Activated T-helper 1 cell treated with anti-CD3 and anti-CD28 coated beads, Interleukin-12 subunit alpha, Interleukin-12 subunit beta, Interleukin-2, Interleukin-4 antibody, amounts not matched to agents 30 ng/mL and 10 ng/mL and 1 ng/mL, durations not matched to agents 14 hours and 24 hours and 36 hours (primary cell): Measurements from ENCODE around the gene PPFIBP2. TPM values are rescaled to one million over a fixed set of nuclear protein-coding genes. Genes with fewer than 3 reads are reported as not detected.

ENCODE experiments used
- DNase-seq: peaks from one replicate; pipeline ENCODE4 v3.0.0; 2021; ENCODE audit warnings: low spot score
- H3K27ac Mint-ChIP-seq: one replicate; pipeline ENCODE4 v1.8.0; 2021; ENCODE audit warnings: mild to moderate bottlenecking, mixed read lengths
- H3K27me3 Mint-ChIP-seq: one replicate; pipeline ENCODE4 v1.8.0; 2022; ENCODE audit warnings: mild to moderate bottlenecking, moderate library complexity, mixed read lengths; ENCODE audit not compliant: insufficient read depth
- H3K36me3 Mint-ChIP-seq: one replicate; pipeline ENCODE4 v1.8.0; 2021; ENCODE audit warnings: low read depth, mixed read lengths
- H3K4me1 Mint-ChIP-seq: one replicate; pipeline ENCODE4 v1.8.0; 2021; ENCODE audit warnings: low read depth, mixed read lengths
- H3K4me3 Mint-ChIP-seq: one replicate; pipeline ENCODE4 v1.8.0; 2021; ENCODE audit warnings: mild to moderate bottlenecking, moderate library complexity, mixed read lengths
- H3K9me3 Mint-ChIP-seq: one replicate; pipeline ENCODE4 v1.8.0; 2021; ENCODE audit warnings: mixed read lengths
- intact Hi-C: fragments of 100-400 bp; cut with micrococcal nuclease; formaldehyde crosslinking; loops from one replicate; pipeline ENCODE4 v1.15.1; 2024
- total RNA-seq: library from RNA; stranded (reverse); gene quantifications from 2 replicates; pipeline ENCODE4 v1.2.3, GENCODE V29; 2022

Gene PPFIBP2
- total RNA-seq, 1 donor from 2014 or later: 0.62 TPM

DNA sequence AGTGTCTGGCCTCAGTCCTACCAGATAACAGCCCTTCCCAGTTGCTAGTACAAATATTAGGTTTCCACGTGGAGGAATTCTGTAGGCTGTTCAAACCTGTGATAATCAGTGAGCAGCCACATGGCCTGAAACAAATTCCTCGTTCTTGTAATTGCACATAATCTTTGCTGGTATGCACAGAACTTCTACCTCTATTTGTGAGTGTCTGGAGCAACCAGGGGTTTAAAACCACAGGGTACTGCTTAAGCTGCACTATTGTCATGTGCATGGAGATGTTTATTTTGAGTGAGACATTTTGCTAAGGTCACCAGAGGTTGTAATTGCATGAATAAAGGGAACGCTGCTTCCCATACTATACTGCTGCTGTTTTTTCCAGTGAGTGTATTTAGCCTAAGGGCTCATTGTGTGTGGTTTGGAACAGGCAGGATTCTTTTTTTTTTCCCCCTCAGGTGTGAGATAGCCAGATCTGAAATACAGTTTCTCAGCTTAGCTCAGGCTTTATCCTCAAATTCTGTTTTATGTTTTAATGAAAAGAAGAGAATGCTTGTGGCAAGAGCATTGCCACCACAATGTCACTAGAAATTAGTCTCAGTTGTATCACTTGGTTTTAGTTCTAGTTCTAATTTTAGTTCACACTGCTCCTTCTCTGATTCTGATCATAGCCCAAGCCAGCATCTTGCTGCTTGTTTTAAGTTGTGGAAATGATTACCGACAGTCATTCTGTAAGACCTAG, 99.0 kb downstream of the PPFIBP2 start:
- H3K36me3 Mint-ChIP-seq: no peaks in the 10 kb centered on the region
- H3K4me3 Mint-ChIP-seq: no peak overlapping the region
- no peak for DNase-seq
- H3K27ac Mint-ChIP-seq: no peak overlapping the region
- H3K27me3 Mint-ChIP-seq: peaks cover 2% of the 10 kb centered on the region
- H3K4me1 Mint-ChIP-seq: no peaks in the 10 kb centered on the region
- intact Hi-C loops: no loop called here
- no peaks in the 10 kb centered on the region for H3K9me3 Mint-ChIP-seq

DNA sequence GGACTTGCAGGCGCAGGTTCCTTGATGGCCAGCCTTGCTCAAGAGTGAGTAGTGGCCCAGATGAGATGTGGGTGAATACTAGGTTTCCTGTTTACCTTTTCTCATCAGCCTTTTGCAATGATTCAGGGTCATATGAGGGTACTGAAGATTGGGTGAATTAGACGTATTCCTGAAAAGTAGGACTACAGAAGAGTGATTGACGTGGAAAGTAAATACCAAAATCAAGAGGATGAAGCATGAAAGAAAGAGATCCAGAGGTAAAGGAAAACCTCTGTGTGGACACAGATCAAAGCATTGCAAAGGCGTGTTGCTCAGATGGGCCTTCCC, 99.6 kb downstream of the PPFIBP2 start:
- Mint-ChIP-seq H3K4me1 (no peaks in the 10 kb centered on the region), H3K4me3 (no peak overlapping the region), H3K9me3 (no peaks in the 10 kb centered on the region), H3K27me3 (peaks cover 2% of the 10 kb centered on the region), H3K27ac (no peak overlapping the region), H3K36me3 (no peaks in the 10 kb centered on the region)
- intact Hi-C loops: no loop called here
- DNase-seq: no peak

- intact Hi-C loops: no loop called here
- Mint-ChIP-seq H3K27me3 (peaks cover 2% of the 10 kb centered on the region), H3K36me3 (no peaks in the 10 kb centered on the region), H3K9me3 (no peaks in the 10 kb centered on the region), H3K27ac (no peak overlapping the region), H3K4me1 (no peaks in the 10 kb centered on the region), H3K4me3 (no peak overlapping the region)
- DNase-seq: no peak
Observed at GRCh38 chr11:7614656-7615055, 100.9 kb downstream of the PPFIBP2 start.

DNA sequence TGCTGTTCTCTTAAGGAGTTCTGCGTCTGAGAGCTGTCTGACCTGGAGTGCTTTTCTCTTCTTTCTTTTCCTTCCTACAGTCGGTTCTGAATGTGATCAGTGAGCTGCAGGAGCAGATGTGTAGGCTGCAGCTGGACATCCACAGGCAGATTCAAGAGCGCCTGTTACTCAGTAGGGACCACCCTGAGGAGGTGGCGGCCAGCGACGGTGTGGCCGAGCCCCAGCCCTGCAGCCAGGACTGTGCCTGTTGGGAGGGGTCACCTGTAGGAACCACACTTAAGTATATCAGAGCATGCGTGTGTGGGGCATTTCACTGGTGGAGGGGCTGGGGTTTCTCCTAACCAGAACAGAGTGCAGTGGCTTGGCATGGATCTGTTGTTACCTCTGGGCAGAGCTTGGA, 103.2 kb downstream of the PPFIBP2 start:
- Mint-ChIP-seq H3K27me3 (peaks cover 2% of the 10 kb centered on the region), H3K36me3 (no peaks in the 10 kb centered on the region), H3K27ac (no peak overlapping the region), H3K9me3 (no peaks in the 10 kb centered on the region), H3K4me3 (no peak overlapping the region), H3K4me1 (no peaks in the 10 kb centered on the region)
- intact Hi-C loops: no loop called here
- DNase-seq: no peak

GRCh38 chr11:7619322-7619721, 105.5 kb downstream of the PPFIBP2 start:
- Mint-ChIP-seq H3K27me3 (no peaks in the 10 kb centered on the region), H3K4me3 (no peak overlapping the region), H3K4me1 (no peaks in the 10 kb centered on the region), H3K9me3 (no peaks in the 10 kb centered on the region), H3K36me3 (no peaks in the 10 kb centered on the region), H3K27ac (no peak overlapping the region)
- DNase-seq: no peak
- intact Hi-C loops: no loop called here

DNA sequence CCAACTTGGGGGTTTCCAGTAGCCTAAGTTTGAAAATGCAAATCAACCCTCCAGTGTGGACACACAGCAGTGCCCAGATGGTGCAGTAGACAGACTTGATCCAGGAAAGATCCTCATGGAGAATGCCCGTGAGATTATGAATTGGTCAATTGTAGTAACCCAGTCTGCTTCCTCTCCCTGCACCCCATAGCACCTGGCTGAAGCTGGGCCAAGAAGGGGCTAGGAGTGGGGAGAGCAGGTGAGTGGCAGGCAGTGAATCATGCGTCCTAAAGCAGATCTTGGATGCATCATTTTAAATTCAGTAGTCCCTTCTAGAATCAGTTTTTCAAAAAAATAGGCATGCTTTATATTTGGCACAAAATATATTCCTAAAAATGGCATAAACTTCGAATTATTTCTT, 107.3 kb downstream of the PPFIBP2 start:
- Mint-ChIP-seq H3K36me3 (no peaks in the 10 kb centered on the region), H3K27me3 (peaks cover 1% of the 10 kb centered on the region), H3K4me1 (no peaks in the 10 kb centered on the region), H3K27ac (no peak overlapping the region), H3K4me3 (no peak overlapping the region), H3K9me3 (no peaks in the 10 kb centered on the region)
- no peak for DNase-seq
- intact Hi-C loops: no loop called here

DNA sequence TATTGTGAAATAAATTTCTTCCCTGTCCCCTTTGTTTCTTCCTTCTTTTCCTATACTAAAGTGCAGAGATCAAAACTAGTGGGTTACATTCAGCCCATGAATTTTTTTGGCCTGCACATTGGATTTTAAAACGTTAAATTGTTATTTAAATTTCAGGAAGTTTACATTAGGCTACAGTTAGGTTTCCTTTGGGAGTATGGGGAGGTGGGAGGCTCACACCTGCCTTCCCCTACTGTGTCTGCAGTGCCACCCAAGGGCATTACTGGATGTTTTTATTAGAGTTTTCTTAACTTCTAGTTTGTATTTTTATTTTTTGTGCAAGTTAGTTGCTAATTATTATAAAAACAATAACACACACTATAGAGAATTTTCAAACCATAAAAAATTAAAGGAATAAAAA, 107.8 kb downstream of the PPFIBP2 start:
- Mint-ChIP-seq H3K36me3 (no peaks in the 10 kb centered on the region), H3K27ac (no peak overlapping the region), H3K4me1 (no peaks in the 10 kb centered on the region), H3K9me3 (no peaks in the 10 kb centered on the region), H3K27me3 (peaks cover 1% of the 10 kb centered on the region), H3K4me3 (no peak overlapping the region)
- intact Hi-C loops: no loop called here
- DNase-seq: no peak

DNA sequence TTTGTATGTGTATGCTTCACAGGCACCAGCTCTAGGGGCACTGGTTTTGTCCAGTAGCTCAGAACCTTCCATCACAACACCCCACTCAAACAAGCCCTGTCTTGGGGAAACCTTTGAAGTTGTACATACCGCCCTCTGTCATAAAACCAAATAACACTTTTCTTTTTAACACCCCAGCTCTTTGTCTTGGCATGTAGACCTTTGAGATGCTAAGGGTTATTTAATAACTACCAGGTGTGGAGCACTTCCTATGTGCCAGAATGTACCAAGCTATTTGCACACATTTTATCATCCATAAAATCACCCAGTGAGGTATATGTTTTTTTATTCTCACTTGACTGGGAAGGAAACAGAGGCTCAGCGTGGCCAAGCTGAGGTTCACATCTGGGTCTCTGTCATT, 108.9 kb downstream of the PPFIBP2 start:
- H3K9me3 Mint-ChIP-seq: no peaks in the 10 kb centered on the region
- no peak overlapping the region for H3K4me3 Mint-ChIP-seq
- H3K27me3 Mint-ChIP-seq: peaks cover 1% of the 10 kb centered on the region
- intact Hi-C loops: no loop called here
- H3K36me3 Mint-ChIP-seq: no peaks in the 10 kb centered on the region
- no peak overlapping the region for H3K27ac Mint-ChIP-seq
- DNase-seq: no peak
- H3K4me1 Mint-ChIP-seq: no peaks in the 10 kb centered on the region

DNA sequence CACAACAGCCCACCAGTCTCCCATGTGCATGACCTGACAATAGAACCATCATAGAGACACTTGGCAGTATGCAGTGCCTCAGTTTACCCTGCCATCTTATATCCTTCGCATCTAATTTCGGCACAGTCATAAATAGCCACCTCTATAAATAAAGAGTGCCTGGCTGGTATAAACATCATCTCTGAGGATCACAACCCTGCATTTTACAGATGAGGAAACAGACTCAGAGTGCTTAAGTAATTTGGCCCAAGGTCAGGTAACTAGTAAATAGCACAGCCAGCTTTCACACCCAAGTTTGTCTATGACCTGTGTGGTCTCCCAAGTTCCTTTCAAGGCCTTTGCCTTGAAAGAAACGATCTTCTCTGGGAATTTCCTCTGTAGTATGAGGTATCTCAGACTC, 114.9 kb downstream of the PPFIBP2 start:
- Mint-ChIP-seq H3K27ac (no peak overlapping the region), H3K4me1 (no peaks in the 10 kb centered on the region), H3K36me3 (no peaks in the 10 kb centered on the region), H3K4me3 (no peak overlapping the region), H3K27me3 (peaks cover 1% of the 10 kb centered on the region), H3K9me3 (no peaks in the 10 kb centered on the region)
- intact Hi-C loops: no loop called here
- no peak for DNase-seq

DNA sequence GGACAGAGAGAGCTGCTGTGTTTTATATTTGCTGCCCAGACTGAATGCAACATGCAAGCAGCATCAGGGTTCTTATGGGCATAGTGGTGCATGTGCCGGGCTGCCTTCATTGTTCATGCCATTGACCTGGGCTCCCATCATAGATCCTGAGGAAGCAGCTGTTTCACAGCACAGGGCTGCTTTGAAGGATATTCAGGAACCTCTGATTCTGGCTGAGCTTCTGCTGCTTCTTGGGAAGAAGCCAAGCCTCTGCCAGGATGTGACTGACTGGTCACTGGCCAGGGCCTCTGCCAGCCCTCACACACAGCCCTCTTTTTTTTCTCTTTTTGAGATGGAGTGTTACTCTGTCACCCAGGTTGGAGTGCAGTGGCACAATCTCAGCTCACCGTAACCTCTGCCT, 116.2 kb downstream of the PPFIBP2 start:
- Mint-ChIP-seq H3K4me1 (no peaks in the 10 kb centered on the region), H3K36me3 (no peaks in the 10 kb centered on the region), H3K27ac (no peak overlapping the region), H3K27me3 (peaks cover 1% of the 10 kb centered on the region), H3K9me3 (no peaks in the 10 kb centered on the region), H3K4me3 (no peak overlapping the region)
- intact Hi-C loops: no loop called here
- DNase-seq: no peak

- no peaks in the 10 kb centered on the region for H3K9me3 Mint-ChIP-seq
- H3K27ac Mint-ChIP-seq: no peak overlapping the region
- no peaks in the 10 kb centered on the region for H3K4me1 Mint-ChIP-seq
- DNase-seq: no peak
- intact Hi-C loops: no loop called here
- H3K27me3 Mint-ChIP-seq: no peaks in the 10 kb centered on the region
- H3K4me3 Mint-ChIP-seq: no peak overlapping the region
- no peaks in the 10 kb centered on the region for H3K36me3 Mint-ChIP-seq
Observed at GRCh38 chr11:7632211-7632610, 118.4 kb downstream of the PPFIBP2 start.

DNA sequence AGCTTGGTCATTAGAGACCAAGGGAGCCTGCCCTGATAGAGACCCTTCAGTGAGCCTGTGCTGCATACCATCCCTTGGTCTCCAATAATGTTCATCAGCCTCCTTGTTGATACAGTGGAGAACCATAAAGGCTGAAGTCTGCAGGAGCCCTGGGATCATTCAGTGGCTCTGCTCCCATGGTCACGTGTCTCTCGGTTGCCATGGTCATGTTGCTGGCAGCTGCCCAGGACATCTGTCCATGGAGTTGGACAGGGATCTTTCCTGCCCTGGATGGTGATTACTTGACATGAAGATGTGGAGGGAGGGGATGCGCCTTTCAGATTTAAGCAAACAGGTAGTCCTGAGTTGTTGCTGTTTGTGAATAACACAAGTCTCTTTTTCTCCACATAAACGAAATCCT, 121.3 kb downstream of the PPFIBP2 start:
- intact Hi-C loops: no loop called here
- no peak overlapping the region for H3K4me3 Mint-ChIP-seq
- H3K36me3 Mint-ChIP-seq: no peaks in the 10 kb centered on the region
- no peak for DNase-seq
- H3K4me1 Mint-ChIP-seq: no peaks in the 10 kb centered on the region
- no peaks in the 10 kb centered on the region for H3K27me3 Mint-ChIP-seq
- H3K9me3 Mint-ChIP-seq: no peaks in the 10 kb centered on the region
- H3K27ac Mint-ChIP-seq: no peak overlapping the region

DNA sequence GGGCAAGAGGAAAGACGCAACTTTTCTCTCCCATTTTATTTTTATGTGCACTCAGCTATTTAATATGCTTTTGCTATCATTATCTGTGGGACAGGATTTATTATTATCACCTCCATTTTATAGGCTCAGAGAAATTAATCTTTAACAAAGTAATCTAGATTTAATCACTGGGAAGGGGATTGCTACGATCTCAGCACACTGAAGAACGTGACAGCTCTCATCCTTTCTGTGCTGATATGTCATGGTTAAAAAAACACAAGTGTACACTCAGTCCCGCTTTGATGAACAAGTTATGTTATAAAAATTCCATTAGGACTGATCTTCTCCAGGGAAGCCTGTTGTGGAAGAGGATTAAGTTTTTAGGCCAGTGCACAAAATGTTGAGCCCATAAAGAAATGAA, 121.9 kb downstream of the PPFIBP2 start:
- intact Hi-C loops: no loop called here
- Mint-ChIP-seq H3K36me3 (no peaks in the 10 kb centered on the region), H3K27ac (no peak overlapping the region), H3K9me3 (no peaks in the 10 kb centered on the region), H3K4me1 (no peaks in the 10 kb centered on the region), H3K4me3 (no peak overlapping the region), H3K27me3 (no peaks in the 10 kb centered on the region)
- no peak for DNase-seq

GRCh38 chr11:7636350-7636749, 122.6 kb downstream of the PPFIBP2 start:
- Mint-ChIP-seq H3K27me3 (no peaks in the 10 kb centered on the region), H3K4me3 (no peak overlapping the region), H3K4me1 (no peaks in the 10 kb centered on the region), H3K9me3 (no peaks in the 10 kb centered on the region), H3K36me3 (no peaks in the 10 kb centered on the region), H3K27ac (no peak overlapping the region)
- intact Hi-C loops: no loop called here
- DNase-seq: no peak
